Ishikawa (cell line): ENCODE results near the gene VTA1.
A peak's percentile ranks its signal among the peaks of the same experiment; 100 is the strongest.

Experiments
- CEBPB ChIP-seq: IDR thresholded peaks from 2 replicates; pipeline ENCODE4 v1.6.1; 2012
- CREB1 ChIP-seq: IDR thresholded peaks from 2 replicates; pipeline ENCODE4 v1.6.1; 2012; ENCODE audit warnings: low read depth
- EGR1 ChIP-seq: IDR thresholded peaks from 2 replicates; pipeline ENCODE4 v1.6.1; 2012
- EP300 ChIP-seq: IDR thresholded peaks from 2 replicates; pipeline ENCODE4 v1.6.1; 2012; ENCODE audit warnings: borderline replicate concordance
- FOXM1 ChIP-seq: IDR thresholded peaks from 2 replicates; pipeline ENCODE4 v1.6.1; 2012; ENCODE audit warnings: low read depth, borderline replicate concordance
- MAX ChIP-seq: IDR thresholded peaks from 2 replicates; pipeline ENCODE4 v1.6.1; 2012
- NFIC ChIP-seq: IDR thresholded peaks from 2 replicates; pipeline ENCODE4 v1.6.1; 2012
- RAD21 ChIP-seq: IDR thresholded peaks from 2 replicates; pipeline ENCODE4 v1.6.1; 2012; ENCODE audit warnings: low read depth
- REST ChIP-seq: IDR thresholded peaks from 2 replicates; pipeline ENCODE4 v1.6.1; 2012; ENCODE audit warnings: low read depth, mild to moderate bottlenecking
- TAF1 ChIP-seq: IDR thresholded peaks from 2 replicates; pipeline ENCODE4 v1.6.1; 2012; ENCODE audit warnings: low read depth, mild to moderate bottlenecking
- TCF12 ChIP-seq: IDR thresholded peaks from 2 replicates; pipeline ENCODE4 v1.6.1; 2012; ENCODE audit warnings: low read depth
- TEAD4 ChIP-seq: IDR thresholded peaks from 2 replicates; pipeline ENCODE4 v1.6.1; 2012
- USF1 ChIP-seq: IDR thresholded peaks from 2 replicates; pipeline ENCODE4 v1.6.1; 2012
- YY1 ChIP-seq: IDR thresholded peaks from 2 replicates; pipeline ENCODE4 v1.6.1; 2012; ENCODE audit warnings: low read depth
- ZBTB7A ChIP-seq: IDR thresholded peaks from 2 replicates; pipeline ENCODE4 v1.6.1; 2012; ENCODE audit warnings: low read depth

Gene VTA1

GRCh38 chr6:142183351-142183750 is 36.3 kb downstream of the VTA1 start:
- TF ChIP-seq TAF1 (no peak), EGR1 (no peak), YY1 (no peak), CREB1 (no peak), NFIC (no peak)

- TF ChIP-seq USF1: no peak
- no peak for TF ChIP-seq CREB1
- TF ChIP-seq RAD21: no peak
- no peak for TF ChIP-seq TEAD4
- no peak for TF ChIP-seq TCF12
- no peak for TF ChIP-seq REST
- no peak for TF ChIP-seq EGR1
- no peak for TF ChIP-seq FOXM1
- TF ChIP-seq MAX: no peak
Measured at GRCh38 chr6:142184307-142184706, 37.2 kb downstream of the VTA1 start.

GRCh38 chr6:142185641-142186040 is 38.6 kb downstream of the VTA1 start:
- no peak for TF ChIP-seq YY1
- no peak for TF ChIP-seq NFIC
- no peak for TF ChIP-seq REST
- no peak for TF ChIP-seq ZBTB7A
- TF ChIP-seq EP300: no peak
- TF ChIP-seq EGR1: no peak
- no peak for TF ChIP-seq RAD21
- TF ChIP-seq TCF12: no peak
- TF ChIP-seq TEAD4: no peak
- no peak for TF ChIP-seq CREB1
- no peak for TF ChIP-seq MAX
- no peak for TF ChIP-seq TAF1
- no peak for TF ChIP-seq CEBPB
- no peak for TF ChIP-seq USF1
- no peak for TF ChIP-seq FOXM1

- TF ChIP-seq USF1 (no peak), MAX (no peak), CREB1 (no peak), TCF12 (no peak), EGR1 (no peak), CEBPB (no peak), RAD21 (no peak), YY1 (no peak), NFIC (peak; percentile 83)
Measured at GRCh38 chr6:142187209-142187608, 40.1 kb downstream of the VTA1 start.

GRCh38 chr6:142189057-142189456 is 42.0 kb downstream of the VTA1 start:
- TF ChIP-seq CEBPB (no peak), TCF12 (no peak), NFIC (no peak), FOXM1 (no peak), TEAD4 (no peak), YY1 (no peak), RAD21 (no peak), TAF1 (no peak), EGR1 (no peak), USF1 (no peak), ZBTB7A (no peak)
